Measurements from ENCODE around the gene GFAP. TPM values are rescaled to one million over a fixed set of nuclear protein-coding genes. Genes with fewer than 3 reads are reported as not detected.

GFAP gene
- not detected for total RNA-seq (ENCODE audit: unreplicated experiment)
- long read RNA-seq = 0 reads

DNA sequence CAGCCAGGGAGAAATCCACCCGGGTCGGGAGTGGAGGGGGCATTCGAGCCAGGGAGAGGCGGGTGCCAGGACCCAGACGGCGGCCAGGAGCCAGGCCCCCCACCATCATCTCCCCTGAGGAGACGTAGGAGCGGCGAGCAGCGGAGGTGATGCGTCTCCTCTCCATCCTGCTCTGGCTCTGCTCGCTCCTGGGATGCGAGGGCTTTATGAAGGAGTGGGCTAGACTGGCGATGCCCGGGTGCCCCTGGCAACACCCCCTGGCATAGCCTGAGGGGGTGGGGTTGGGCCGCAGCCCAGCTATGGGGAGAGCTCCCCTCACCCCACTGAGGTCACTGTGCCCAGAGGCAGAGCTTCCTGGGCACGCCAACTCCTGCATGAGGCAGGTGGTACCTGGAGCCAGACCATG lies at the start of gene GFAP:
TSS of gene GFAP (minus strand) at position 180 of the 406 bp plus-strand sequence. CDS start at position 166, 14 bp downstream.
- Mint-ChIP-seq H3K27me3 (ENCODE audit: unreplicated experiment) (peaks cover 10% of the 10 kb centered on the region), H3K4me3 (ENCODE audit: unreplicated experiment) (no peak within 1 kb of the TSS), H3K36me3 (ENCODE audit: unreplicated experiment) (no peaks in the 10 kb centered on the region), H3K4me1 (ENCODE audit: low read depth, unreplicated experiment) (peaks cover 6% of the 10 kb centered on the region), H3K27ac (ENCODE audit: unreplicated experiment) (no peak within 1 kb of the TSS), H3K9me3 (ENCODE audit: unreplicated experiment) (peaks cover 3% of the 10 kb centered on the region)
- DNase-seq = no peak
- no peak for TF ChIP-seq CTCF (IDR thresholded peaks at IDR 0.05; ENCODE audit: partially characterized antibody, unreplicated experiment)

GRCh38 chr17:44961921-44962350 lies 46.6 kb upstream of the GFAP start:
- no peaks in the 10 kb centered on the region for H3K4me1 Mint-ChIP-seq (ENCODE audit: low read depth, unreplicated experiment)
- no peaks in the 10 kb centered on the region for H3K9me3 Mint-ChIP-seq (ENCODE audit: unreplicated experiment)
- no peak overlapping the region for H3K4me3 Mint-ChIP-seq (ENCODE audit: unreplicated experiment)

GRCh38 chr17:44960691-44961090 lies 45.4 kb upstream of the GFAP start:
- H3K27me3 Mint-ChIP-seq (ENCODE audit: unreplicated experiment) = peaks cover 6% of the 10 kb centered on the region
- H3K36me3 Mint-ChIP-seq (ENCODE audit: unreplicated experiment) = no peaks in the 10 kb centered on the region
- TF ChIP-seq CTCF (IDR thresholded peaks at IDR 0.05; ENCODE audit: partially characterized antibody, unreplicated experiment) = no peak
- H3K4me1 Mint-ChIP-seq (ENCODE audit: low read depth, unreplicated experiment) = no peaks in the 10 kb centered on the region
- no peaks in the 10 kb centered on the region for H3K9me3 Mint-ChIP-seq (ENCODE audit: unreplicated experiment)
- H3K4me3 Mint-ChIP-seq (ENCODE audit: unreplicated experiment) = no peak overlapping the region
- no peak overlapping the region for H3K27ac Mint-ChIP-seq (ENCODE audit: unreplicated experiment)
- DNase-seq = no peak

More at GRCh38 chr17:44961921-44962350, 46.6 kb upstream of the GFAP start:
- Mint-ChIP-seq H3K27ac (ENCODE audit: unreplicated experiment) (no peak overlapping the region), H3K27me3 (ENCODE audit: unreplicated experiment) (peaks cover 11% of the 10 kb centered on the region), H3K36me3 (ENCODE audit: unreplicated experiment) (no peaks in the 10 kb centered on the region)
- no peak for TF ChIP-seq CTCF (IDR thresholded peaks at IDR 0.05; ENCODE audit: partially characterized antibody, unreplicated experiment)
- DNase-seq = no peak

- no peak for TF ChIP-seq CTCF (IDR thresholded peaks at IDR 0.05; ENCODE audit: partially characterized antibody, unreplicated experiment)
- no peak for DNase-seq
Measured at GRCh38 chr17:44959821-44960531, 44.7 kb upstream of the GFAP start.

More at GRCh38 chr17:44959821-44960531, 44.7 kb upstream of the GFAP start:
- no peaks in the 10 kb centered on the region for H3K9me3 Mint-ChIP-seq (ENCODE audit: unreplicated experiment)
- no peaks in the 10 kb centered on the region for H3K36me3 Mint-ChIP-seq (ENCODE audit: unreplicated experiment)
- peaks cover 6% of the 10 kb centered on the region for H3K27me3 Mint-ChIP-seq (ENCODE audit: unreplicated experiment)
- H3K27ac Mint-ChIP-seq (ENCODE audit: unreplicated experiment) = no peak overlapping the region
- no peak overlapping the region for H3K4me3 Mint-ChIP-seq (ENCODE audit: unreplicated experiment)
- no peaks in the 10 kb centered on the region for H3K4me1 Mint-ChIP-seq (ENCODE audit: low read depth, unreplicated experiment)
